ENCODE results near the gene JPH2.

The JPH2 gene

GRCh38 chr20:44081476-44081875, 105.5 kb downstream of the JPH2 start:
- Histone ChIP-seq H3K27me3 (ENCODE audit: control insufficient read depth, insufficient read depth, low read length) (no peaks in the 10 kb centered on the region), H3K9ac (ENCODE audit: low read length) (no peak overlapping the region), H3K4me1 (ENCODE audit: control insufficient read depth, insufficient read depth, low read length) (no peaks in the 10 kb centered on the region), H3K36me3 (ENCODE audit: control insufficient read depth, insufficient read depth, low read length) (no peaks in the 10 kb centered on the region), H3K27ac (ENCODE audit: low read depth, low read length) (no peak overlapping the region), H3K9me3 (ENCODE audit: control insufficient read depth, insufficient read depth, low read depth, low read length) (no peaks in the 10 kb centered on the region), H3K4me3 (ENCODE audit: low read depth, low read length) (no peak overlapping the region)

GRCh38 chr20:44080646-44081267, 106.2 kb downstream of the JPH2 start:
- no peaks in the 10 kb centered on the region for H3K36me3 ChIP-seq (ENCODE audit: control insufficient read depth, insufficient read depth, low read length)
- H3K27ac ChIP-seq (ENCODE audit: low read depth, low read length), result no peak overlapping the region
- no peaks in the 10 kb centered on the region for H3K27me3 ChIP-seq (ENCODE audit: control insufficient read depth, insufficient read depth, low read length)
- no peak overlapping the region for H3K4me3 ChIP-seq (ENCODE audit: low read depth, low read length)
- H3K9ac ChIP-seq (ENCODE audit: low read length), result no peak overlapping the region
- H3K4me1 ChIP-seq (ENCODE audit: control insufficient read depth, insufficient read depth, low read length), result no peaks in the 10 kb centered on the region
- H3K9me3 ChIP-seq (ENCODE audit: control insufficient read depth, insufficient read depth, low read depth, low read length), result no peaks in the 10 kb centered on the region

- H3K9ac ChIP-seq (ENCODE audit: low read length), result no peak overlapping the region
- no peak overlapping the region for H3K27ac ChIP-seq (ENCODE audit: low read depth, low read length)
- no peaks in the 10 kb centered on the region for H3K36me3 ChIP-seq (ENCODE audit: control insufficient read depth, insufficient read depth, low read length)
- H3K9me3 ChIP-seq (ENCODE audit: control insufficient read depth, insufficient read depth, low read depth, low read length), result no peaks in the 10 kb centered on the region
- H3K4me1 ChIP-seq (ENCODE audit: control insufficient read depth, insufficient read depth, low read length), result no peaks in the 10 kb centered on the region
- no peaks in the 10 kb centered on the region for H3K27me3 ChIP-seq (ENCODE audit: control insufficient read depth, insufficient read depth, low read length)
- H3K4me3 ChIP-seq (ENCODE audit: low read depth, low read length), result no peak overlapping the region
Observed at GRCh38 chr20:44080064-44080463, 106.9 kb downstream of the JPH2 start.

- no peak overlapping the region for H3K27ac ChIP-seq (ENCODE audit: low read depth, low read length)
- no peaks in the 10 kb centered on the region for H3K36me3 ChIP-seq (ENCODE audit: control insufficient read depth, insufficient read depth, low read length)
- no peaks in the 10 kb centered on the region for H3K9me3 ChIP-seq (ENCODE audit: control insufficient read depth, insufficient read depth, low read depth, low read length)
- H3K27me3 ChIP-seq (ENCODE audit: control insufficient read depth, insufficient read depth, low read length), result no peaks in the 10 kb centered on the region
- H3K4me1 ChIP-seq (ENCODE audit: control insufficient read depth, insufficient read depth, low read length), result no peaks in the 10 kb centered on the region
- no peak overlapping the region for H3K4me3 ChIP-seq (ENCODE audit: low read depth, low read length)
- H3K9ac ChIP-seq (ENCODE audit: low read length), result no peak overlapping the region
Observed at GRCh38 chr20:44079291-44079690, 107.7 kb downstream of the JPH2 start.

GRCh38 chr20:44075950-44076232, 111.1 kb downstream of the JPH2 start:
- Histone ChIP-seq H3K4me1 (ENCODE audit: control insufficient read depth, insufficient read depth, low read length) (peaks cover 12% of the 10 kb centered on the region; the same call in 1 of the 2 replicates), H3K27ac (ENCODE audit: low read depth, low read length) (no peak overlapping the region), H3K4me3 (ENCODE audit: low read depth, low read length) (no peak overlapping the region), H3K27me3 (ENCODE audit: control insufficient read depth, insufficient read depth, low read length) (no peaks in the 10 kb centered on the region), H3K9me3 (ENCODE audit: control insufficient read depth, insufficient read depth, low read depth, low read length) (no peaks in the 10 kb centered on the region), H3K36me3 (ENCODE audit: control insufficient read depth, insufficient read depth, low read length) (no peaks in the 10 kb centered on the region), H3K9ac (ENCODE audit: low read length) (no peak overlapping the region)

GRCh38 chr20:44075191-44075949, 111.6 kb downstream of the JPH2 start:
- no peaks in the 10 kb centered on the region for H3K27me3 ChIP-seq (ENCODE audit: control insufficient read depth, insufficient read depth, low read length)
- H3K9ac ChIP-seq (ENCODE audit: low read length), result no peak overlapping the region
- no peaks in the 10 kb centered on the region for H3K9me3 ChIP-seq (ENCODE audit: control insufficient read depth, insufficient read depth, low read depth, low read length)
- H3K27ac ChIP-seq (ENCODE audit: low read depth, low read length), result no peak overlapping the region
- H3K4me1 ChIP-seq (ENCODE audit: control insufficient read depth, insufficient read depth, low read length), result peaks cover 12% of the 10 kb centered on the region; the same call in 1 of the 2 replicates
- H3K36me3 ChIP-seq (ENCODE audit: control insufficient read depth, insufficient read depth, low read length), result no peaks in the 10 kb centered on the region
- no peak overlapping the region for H3K4me3 ChIP-seq (ENCODE audit: low read depth, low read length)

GRCh38 chr20:44074252-44075151, 112.5 kb downstream of the JPH2 start:
- Histone ChIP-seq H3K27me3 (ENCODE audit: control insufficient read depth, insufficient read depth, low read length) (no peaks in the 10 kb centered on the region), H3K9me3 (ENCODE audit: control insufficient read depth, insufficient read depth, low read depth, low read length) (no peaks in the 10 kb centered on the region), H3K4me3 (ENCODE audit: low read depth, low read length) (no peak overlapping the region), H3K4me1 (ENCODE audit: control insufficient read depth, insufficient read depth, low read length) (peaks cover 12% of the 10 kb centered on the region; the same call in 1 of the 2 replicates), H3K9ac (ENCODE audit: low read length) (no peak overlapping the region), H3K36me3 (ENCODE audit: control insufficient read depth, insufficient read depth, low read length) (no peaks in the 10 kb centered on the region), H3K27ac (ENCODE audit: low read depth, low read length) (no peak overlapping the region)

- H3K27me3 ChIP-seq (ENCODE audit: control insufficient read depth, insufficient read depth, low read length), result no peaks in the 10 kb centered on the region
- H3K9ac ChIP-seq (ENCODE audit: low read length), result no peak overlapping the region
- no peak overlapping the region for H3K27ac ChIP-seq (ENCODE audit: low read depth, low read length)
- H3K36me3 ChIP-seq (ENCODE audit: control insufficient read depth, insufficient read depth, low read length), result no peaks in the 10 kb centered on the region
- peaks cover 12% of the 10 kb centered on the region; the same call in 1 of the 2 replicates for H3K4me1 ChIP-seq (ENCODE audit: control insufficient read depth, insufficient read depth, low read length)
- H3K9me3 ChIP-seq (ENCODE audit: control insufficient read depth, insufficient read depth, low read depth, low read length), result no peaks in the 10 kb centered on the region
- no peak overlapping the region for H3K4me3 ChIP-seq (ENCODE audit: low read depth, low read length)
Observed at GRCh38 chr20:44073675-44074071, 113.3 kb downstream of the JPH2 start.

GRCh38 chr20:44073011-44073674, 113.8 kb downstream of the JPH2 start:
- Histone ChIP-seq H3K9me3 (ENCODE audit: control insufficient read depth, insufficient read depth, low read depth, low read length) (no peaks in the 10 kb centered on the region), H3K27me3 (ENCODE audit: control insufficient read depth, insufficient read depth, low read length) (no peaks in the 10 kb centered on the region), H3K27ac (ENCODE audit: low read depth, low read length) (no peak overlapping the region), H3K4me1 (ENCODE audit: control insufficient read depth, insufficient read depth, low read length) (peaks cover 18% of the 10 kb centered on the region), H3K36me3 (ENCODE audit: control insufficient read depth, insufficient read depth, low read length) (no peaks in the 10 kb centered on the region), H3K4me3 (ENCODE audit: low read depth, low read length) (no peak overlapping the region), H3K9ac (ENCODE audit: low read length) (no peak overlapping the region)

- Histone ChIP-seq H3K4me3 (ENCODE audit: low read depth, low read length) (no peak overlapping the region), H3K9me3 (ENCODE audit: control insufficient read depth, insufficient read depth, low read depth, low read length) (no peaks in the 10 kb centered on the region), H3K4me1 (ENCODE audit: control insufficient read depth, insufficient read depth, low read length) (peaks cover 21% of the 10 kb centered on the region), H3K9ac (ENCODE audit: low read length) (no peak overlapping the region), H3K27ac (ENCODE audit: low read depth, low read length) (no peak overlapping the region), H3K27me3 (ENCODE audit: control insufficient read depth, insufficient read depth, low read length) (no peaks in the 10 kb centered on the region), H3K36me3 (ENCODE audit: control insufficient read depth, insufficient read depth, low read length) (no peaks in the 10 kb centered on the region)
Observed at GRCh38 chr20:44072384-44072783, 114.6 kb downstream of the JPH2 start.

Measured in HUES6 (cell line).